GM19455 (cell line): ENCODE measurements around the gene ZNF200.
"Not testable (repeated sequence)": the region's sequence is repeated elsewhere in the genome, so short reads cannot be mapped to it uniquely, and the experiment has no call there.

Experiments
- ATAC-seq: cut with Tn5 transposase; IDR thresholded peaks from one replicate; pipeline ENCODE4 v1.9.1; 2021; ENCODE audit not compliant: unreplicated experiment

Gene ZNF200

DNA sequence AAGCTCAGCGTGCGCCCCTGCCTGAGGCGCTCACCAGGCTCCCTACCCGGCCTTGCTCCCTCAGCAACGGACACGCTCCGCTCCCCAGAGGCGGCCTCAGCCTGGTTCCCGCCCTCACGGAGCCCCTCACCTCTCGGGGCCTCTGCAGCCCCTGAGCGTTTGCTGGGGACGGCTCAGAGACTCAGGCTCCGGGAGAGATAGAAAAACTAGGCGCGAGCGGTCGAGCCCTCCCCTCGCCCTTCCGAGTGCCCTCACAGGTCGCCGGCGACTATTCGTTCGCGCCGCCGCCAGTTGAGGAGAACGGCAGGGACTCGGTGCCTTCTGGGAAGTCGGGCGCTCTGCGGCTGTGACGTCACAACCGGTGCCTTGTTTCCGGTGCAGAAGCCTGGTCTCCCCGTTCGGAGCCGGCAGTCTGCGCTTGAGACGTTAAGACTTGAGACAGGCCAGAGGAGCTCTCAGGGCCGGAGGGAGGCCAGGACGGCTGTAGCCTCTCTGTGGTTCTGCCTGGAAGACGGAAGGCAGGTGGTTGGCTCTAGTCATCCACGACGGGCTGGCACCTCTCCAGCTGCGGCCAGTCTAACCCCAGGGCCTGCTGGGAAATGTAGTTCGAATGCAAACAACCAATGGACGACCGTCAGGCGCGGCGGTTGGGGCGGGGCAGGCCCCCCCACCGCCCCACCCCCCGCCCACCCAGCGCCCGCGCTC lies at the start of gene ZNF200:
ZNF200 (minus strand) TSS at position 302 of the 705 bp plus-strand sequence. CDS start 1,403 bp downstream, outside the sequence.
- peak; percentile 97 for ATAC-seq

- no peak for ATAC-seq
Observed at GRCh38 chr16:3283543-3284447, 48.8 kb upstream of the ZNF200 start.

DNA sequence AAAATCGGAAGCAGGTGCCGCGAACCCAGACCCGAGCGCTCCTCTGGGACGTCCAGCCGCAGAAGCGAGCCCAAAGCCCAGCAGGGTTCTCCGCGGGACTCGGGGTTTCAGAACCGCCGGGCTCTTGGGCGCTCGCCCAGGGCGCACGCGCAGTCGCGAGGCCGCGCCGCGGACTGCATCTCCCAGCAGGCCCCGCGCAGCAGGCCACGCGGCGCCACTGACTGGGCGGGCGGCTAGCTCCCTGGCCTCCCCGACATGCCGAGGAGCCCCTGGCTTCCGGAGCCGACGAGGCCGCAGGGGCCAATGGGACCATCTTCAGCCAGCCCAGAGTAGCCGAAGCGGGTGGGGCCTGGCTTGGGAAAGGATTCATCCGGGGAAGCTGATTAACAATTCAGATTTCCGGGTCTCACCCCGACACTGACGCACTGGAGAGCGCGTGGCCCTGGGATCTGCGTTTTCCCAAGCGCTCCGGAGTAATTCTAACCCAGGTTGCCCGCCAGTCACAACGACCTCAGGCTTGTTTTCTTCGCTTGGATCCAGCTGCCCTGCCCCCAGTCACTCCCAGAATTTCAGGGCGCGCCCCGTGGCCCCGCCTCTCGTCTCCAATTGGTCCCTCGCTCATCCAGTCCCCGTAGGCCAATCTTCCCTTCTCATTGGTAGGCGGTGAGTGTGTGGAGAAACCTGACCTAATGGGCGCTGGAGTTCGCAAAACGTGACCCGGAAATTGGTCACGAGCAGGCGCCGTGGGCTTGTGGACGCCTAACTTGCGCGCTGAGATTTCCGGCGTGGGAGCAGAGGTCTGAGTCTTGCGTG lies 48.0 kb upstream of the ZNF200 start, which contains the start of gene ZNF263:
ZNF263 (plus strand) TSS at position 762 of the 813 bp plus-strand sequence. CDS start 328 bp downstream, outside the sequence.
- peak; percentile 83 for ATAC-seq

- ATAC-seq, result peak; percentile 32
Observed at GRCh38 chr16:3282103-3282729, 47.3 kb upstream of the ZNF200 start.

DNA sequence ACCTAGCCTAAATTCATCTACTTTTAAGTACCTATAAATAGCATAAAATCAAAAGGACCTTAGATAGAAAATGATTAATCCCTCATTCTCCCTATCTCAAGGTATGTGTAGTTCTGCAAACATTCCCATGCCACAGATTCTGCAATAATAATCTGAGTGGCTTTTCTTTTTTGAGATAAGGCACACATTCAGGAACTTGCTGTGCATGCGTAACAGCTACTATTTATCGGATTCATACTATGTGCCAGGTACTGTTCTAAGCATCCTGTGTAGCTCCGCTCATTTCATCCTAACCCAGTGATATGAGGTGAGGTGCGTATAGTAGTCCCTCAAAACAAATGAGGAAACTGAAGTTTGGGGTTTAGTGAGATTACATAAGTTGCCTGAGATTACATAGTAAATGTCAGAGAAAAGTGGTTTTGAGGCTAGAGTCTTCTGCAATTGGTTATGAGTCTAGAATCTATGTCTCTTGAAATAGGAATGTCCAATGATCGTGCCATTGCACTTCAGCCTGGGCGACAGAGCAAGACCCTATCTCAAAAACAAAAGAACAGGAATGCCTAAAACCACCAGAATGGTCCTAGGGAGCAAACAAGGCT lies 46.4 kb upstream of the ZNF200 start:
- no peak for ATAC-seq

DNA sequence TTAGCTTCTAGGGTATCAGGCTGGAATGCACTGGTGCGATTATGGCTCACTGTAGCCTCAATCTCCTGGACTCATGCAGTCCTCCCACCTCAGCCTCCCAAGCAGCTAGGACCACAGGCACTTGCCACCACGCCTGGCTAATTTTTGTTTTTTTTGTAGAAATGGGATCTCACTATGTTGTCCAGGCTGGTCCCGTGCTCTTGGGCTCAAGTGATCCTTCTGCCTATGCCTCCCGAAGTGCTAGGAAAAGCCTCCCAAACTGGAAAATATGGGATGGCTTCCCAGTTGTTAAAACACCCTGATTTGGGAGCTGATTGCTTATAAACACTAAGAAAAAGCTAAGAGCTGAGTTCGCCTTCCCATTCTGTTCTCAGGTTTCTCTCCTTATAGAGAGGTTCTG lies 41.7 kb upstream of the ZNF200 start:
- no peak for ATAC-seq

DNA sequence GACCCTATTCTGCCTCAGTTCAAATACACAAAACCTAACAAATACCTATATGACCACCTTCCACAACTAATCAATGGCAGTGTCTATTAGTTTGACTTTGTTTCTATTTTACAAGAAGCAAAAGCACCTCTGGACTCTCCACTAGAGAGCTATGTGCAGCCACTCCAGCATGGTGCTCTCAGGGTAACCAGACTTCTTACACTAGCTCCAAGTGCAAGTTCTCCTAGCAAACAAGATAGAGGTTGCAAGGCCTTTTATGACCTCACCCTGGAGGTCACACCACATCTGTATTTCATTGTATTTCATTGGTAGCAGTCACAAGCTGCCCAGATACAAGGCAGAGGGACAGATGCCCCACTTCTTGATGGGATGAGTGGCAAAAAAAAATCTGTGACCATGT lies 40.0 kb upstream of the ZNF200 start:
- no peak for ATAC-seq

DNA sequence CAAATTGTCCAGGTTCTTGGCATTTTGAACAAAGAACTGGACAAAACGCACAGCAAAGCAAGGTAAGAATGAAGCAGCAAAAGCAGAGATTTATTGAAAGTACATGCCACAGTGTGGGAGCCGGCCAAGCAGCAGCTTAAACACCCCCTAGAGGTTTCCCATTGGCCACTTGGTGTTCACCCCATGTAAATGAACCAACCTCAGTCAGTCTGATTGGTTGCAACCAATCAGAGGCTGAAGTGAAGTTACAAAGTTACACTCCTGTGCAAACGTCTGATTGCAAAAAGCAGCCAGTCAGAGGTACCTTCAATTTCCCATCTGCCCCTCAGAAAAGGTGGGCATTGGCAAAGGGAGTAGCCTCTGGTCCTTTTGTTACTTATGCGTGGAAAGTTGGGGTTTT lies 39.5 kb upstream of the ZNF200 start:
- no peak for ATAC-seq

GRCh38 chr16:3271281-3271680 lies 36.3 kb upstream of the ZNF200 start:
- not testable (repeated sequence) for ATAC-seq

GRCh38 chr16:3270718-3271117 lies 35.8 kb upstream of the ZNF200 start:
- not testable (repeated sequence) for ATAC-seq

GRCh38 chr16:3268294-3268693 lies 33.3 kb upstream of the ZNF200 start:
- ATAC-seq, result no peak

DNA sequence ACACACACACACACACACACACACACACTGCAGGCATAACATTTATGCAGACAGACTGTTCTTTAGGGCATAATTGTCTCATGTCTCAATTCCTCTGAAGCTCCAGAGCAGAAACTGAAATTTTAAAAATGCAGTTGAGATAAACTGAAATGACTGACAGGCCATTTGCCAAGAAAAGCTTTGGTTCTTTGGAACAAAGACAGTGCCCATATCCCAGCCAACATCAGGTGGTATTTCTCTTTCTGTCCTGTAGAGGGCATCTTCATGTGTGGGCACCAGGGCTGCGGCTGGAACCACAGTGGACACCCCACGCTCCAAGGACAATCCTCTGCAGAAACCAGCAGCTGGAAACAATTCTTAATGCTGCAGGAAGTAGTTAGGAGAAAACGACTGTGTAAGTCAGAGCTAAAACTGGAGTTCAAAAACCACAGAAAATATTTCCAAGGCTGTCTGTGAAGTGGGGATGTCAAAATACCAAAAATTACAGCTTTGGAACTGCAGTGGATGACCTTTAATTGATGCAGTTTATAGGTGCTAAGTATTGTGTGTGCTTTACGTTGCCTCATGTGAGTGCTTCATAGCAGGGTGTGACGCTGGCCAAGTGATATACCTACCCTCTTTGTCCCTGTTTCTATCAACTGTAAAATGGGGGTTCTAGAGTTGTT lies 32.0 kb upstream of the ZNF200 start:
- no peak for ATAC-seq

GRCh38 chr16:3264137-3265036 lies 29.4 kb upstream of the ZNF200 start:
- peak; percentile 86 for ATAC-seq

DNA sequence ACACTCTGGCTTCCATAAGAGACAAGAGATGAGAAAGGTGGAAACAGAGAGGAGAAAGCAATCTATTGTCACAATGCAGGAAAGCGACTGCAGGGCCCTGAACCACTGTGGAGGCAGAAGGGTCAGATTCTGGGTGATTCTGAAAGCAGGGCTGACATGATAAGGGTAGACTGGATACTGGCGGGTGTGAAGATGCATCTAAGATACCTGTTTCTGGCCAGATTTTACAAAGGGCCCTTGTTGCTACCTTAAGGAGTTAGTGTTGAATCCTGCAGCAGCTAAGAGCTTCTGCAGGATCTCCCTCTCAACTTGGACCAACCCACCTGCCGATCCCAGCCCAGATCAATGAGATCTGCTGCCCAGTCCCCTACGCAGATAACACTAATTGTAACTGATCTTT lies 27.6 kb upstream of the ZNF200 start:
- no peak for ATAC-seq

DNA sequence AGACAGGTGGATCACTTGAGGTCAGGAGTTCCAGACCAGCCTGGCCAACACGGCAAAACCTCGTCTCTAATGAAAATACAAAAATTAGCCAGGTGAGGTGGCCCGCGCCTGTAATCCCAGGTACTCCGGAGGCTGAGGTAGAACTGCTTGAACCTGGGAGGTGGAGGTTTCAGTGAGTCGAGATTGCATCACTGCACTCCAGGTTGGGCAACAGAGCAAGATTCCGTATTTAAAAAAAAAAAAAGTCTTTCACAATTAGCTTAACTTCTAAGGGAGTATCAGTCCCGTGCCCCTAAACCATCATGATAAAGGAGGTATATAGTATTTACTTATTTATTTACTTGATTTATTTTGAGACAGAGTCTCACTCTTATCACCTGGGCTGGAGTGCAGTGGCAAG lies 24.9 kb upstream of the ZNF200 start:
- ATAC-seq, result no peak

DNA sequence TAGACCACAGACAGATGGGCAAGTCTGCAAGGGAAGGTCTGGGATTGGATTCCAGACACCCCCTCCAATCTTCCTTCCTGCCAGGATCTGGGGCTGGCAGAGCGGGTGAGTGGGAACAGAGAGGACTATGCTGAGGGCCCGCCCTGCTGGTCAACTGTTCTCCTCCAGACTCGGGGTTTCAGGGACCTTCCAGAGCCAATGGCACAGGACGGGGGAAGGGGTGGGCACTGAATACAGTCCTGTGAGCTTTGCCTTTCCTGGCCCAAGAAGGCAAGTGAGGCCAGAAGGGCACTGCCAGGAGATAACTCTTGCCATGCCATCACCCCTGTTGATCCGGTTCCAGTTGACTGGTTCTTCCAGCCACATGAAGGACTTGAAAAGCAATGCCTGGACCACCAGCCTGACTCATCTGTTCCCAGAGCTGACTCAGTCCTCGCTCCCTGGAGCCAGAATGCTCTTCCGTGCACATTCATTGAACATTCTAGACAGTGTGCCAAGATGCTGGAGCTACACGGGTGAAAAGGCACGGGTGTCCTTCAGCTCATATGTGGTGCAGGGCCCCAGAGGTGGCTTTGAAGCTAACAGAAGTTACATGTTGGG lies 22.0 kb upstream of the ZNF200 start:
- ATAC-seq, result no peak

DNA sequence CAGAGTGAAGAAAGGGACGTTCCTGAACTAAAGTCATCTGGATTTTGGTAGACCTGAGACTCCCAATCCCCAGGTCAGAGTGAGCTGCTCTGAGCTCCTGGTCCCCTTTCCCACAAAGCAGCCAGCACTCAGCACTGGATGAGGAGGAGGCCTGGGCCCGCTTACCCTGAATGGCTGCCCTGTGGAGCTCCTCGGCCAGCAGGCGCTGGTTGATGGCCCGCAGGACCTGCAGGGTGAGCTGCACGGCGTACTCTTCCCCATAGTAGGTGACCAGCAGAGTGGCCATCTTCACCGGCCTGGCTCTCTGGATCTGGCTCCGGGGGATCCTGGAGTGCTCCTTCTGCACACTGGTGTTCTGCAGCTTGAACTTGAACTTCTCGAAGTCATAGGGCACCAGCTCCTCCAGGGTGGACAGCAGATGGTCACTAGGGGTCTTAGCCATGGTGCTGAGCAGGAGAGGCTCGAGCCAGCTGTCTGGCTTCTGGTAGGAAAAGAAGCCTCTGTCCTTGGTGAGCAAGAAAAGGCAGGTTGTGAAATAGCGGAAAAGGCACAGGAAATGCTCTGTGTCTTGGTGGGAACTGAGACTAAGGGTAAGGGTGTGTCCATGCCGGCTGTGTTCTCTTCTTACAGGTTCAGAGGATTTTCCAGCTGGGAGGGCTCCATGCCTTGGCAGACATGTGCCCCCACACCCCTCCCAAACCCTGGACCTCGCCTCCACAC lies 21.3 kb upstream of the ZNF200 start, which contains the start of gene MEFV:
MEFV (minus strand) TSS at position 488 of the 720 bp plus-strand sequence; CDS start at position 442, 46 bp downstream.
- ATAC-seq, result no peak

GRCh38 chr16:3254309-3254708 lies 19.4 kb upstream of the ZNF200 start:
- no peak for ATAC-seq
